Measurements from ENCODE around the gene FOXK1.
A peak's percentile ranks its signal among the peaks of the same experiment; 100 is the strongest.
"Not testable (repeated sequence)": the region's sequence is repeated elsewhere in the genome, so short reads cannot be mapped to it uniquely, and the experiment has no call there.

The FOXK1 gene

DNA sequence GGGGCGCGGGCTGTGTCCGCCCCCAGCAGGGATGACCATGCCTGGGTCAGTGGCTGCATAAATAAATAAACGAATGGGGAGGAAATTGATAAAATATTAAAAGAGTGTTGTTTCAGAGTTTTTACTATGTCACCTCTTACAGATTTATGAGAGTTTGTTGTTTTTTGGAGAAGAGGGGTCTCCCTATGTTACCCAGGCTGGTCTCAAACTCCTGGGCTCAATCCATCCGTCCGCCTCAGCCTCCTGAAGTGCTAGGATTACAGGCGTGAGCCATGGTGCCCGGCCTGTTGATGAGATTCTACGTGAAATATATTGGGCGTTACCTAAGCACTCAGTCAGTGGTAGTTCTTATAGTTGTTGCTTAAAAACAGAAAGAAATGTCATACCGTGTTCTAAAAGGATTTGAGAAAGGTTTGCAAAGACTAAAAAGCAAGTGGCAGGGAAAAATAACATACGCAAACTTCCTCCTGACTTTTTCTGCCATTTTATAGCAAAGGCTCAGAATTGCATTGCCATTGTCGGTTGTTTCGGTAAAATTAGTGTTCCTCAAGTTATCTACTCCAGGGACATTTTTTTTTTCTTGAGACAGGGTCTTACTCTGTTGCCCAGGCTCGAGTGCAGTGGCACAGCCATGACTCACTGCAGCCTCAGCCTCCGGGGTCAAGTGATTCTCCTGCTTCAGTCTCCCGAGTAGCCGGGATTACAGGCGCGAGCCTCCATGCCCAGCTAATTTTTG is 39.5 kb upstream of the FOXK1 start:
- H3K27me3 ChIP-seq (ENCODE audit: insufficient read depth, poor library complexity, severe bottlenecking): no peaks in the 10 kb centered on the region
- DNase-seq (ENCODE audit: low read depth in 1 of 2, low spot score in 1 of 2): no peak
- no peak for TF ChIP-seq POLR2AphosphoS5 (IDR thresholded peaks at IDR 0.05; ENCODE audit: low read depth)
- TF ChIP-seq SPI1 (IDR thresholded peaks at IDR 0.05; ENCODE audit: borderline replicate concordance, low read depth): no peak
- TF ChIP-seq GABPA (IDR thresholded peaks at IDR 0.05; ENCODE audit: low read depth): no peak
- TF ChIP-seq, protein P1, sequence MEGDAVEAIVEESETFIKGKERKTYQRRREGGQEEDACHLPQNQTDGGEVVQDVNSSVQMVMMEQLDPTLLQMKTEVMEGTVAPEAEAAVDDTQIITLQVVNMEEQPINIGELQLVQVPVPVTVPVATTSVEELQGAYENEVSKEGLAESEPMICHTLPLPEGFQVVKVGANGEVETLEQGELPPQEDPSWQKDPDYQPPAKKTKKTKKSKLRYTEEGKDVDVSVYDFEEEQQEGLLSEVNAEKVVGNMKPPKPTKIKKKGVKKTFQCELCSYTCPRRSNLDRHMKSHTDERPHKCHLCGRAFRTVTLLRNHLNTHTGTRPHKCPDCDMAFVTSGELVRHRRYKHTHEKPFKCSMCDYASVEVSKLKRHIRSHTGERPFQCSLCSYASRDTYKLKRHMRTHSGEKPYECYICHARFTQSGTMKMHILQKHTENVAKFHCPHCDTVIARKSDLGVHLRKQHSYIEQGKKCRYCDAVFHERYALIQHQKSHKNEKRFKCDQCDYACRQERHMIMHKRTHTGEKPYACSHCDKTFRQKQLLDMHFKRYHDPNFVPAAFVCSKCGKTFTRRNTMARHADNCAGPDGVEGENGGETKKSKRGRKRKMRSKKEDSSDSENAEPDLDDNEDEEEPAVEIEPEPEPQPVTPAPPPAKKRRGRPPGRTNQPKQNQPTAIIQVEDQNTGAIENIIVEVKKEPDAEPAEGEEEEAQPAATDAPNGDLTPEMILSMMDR (IDR thresholded peaks at IDR 0.05; ENCODE audit: insufficient read depth, low read length): no peak
- TF ChIP-seq, protein P2, sequence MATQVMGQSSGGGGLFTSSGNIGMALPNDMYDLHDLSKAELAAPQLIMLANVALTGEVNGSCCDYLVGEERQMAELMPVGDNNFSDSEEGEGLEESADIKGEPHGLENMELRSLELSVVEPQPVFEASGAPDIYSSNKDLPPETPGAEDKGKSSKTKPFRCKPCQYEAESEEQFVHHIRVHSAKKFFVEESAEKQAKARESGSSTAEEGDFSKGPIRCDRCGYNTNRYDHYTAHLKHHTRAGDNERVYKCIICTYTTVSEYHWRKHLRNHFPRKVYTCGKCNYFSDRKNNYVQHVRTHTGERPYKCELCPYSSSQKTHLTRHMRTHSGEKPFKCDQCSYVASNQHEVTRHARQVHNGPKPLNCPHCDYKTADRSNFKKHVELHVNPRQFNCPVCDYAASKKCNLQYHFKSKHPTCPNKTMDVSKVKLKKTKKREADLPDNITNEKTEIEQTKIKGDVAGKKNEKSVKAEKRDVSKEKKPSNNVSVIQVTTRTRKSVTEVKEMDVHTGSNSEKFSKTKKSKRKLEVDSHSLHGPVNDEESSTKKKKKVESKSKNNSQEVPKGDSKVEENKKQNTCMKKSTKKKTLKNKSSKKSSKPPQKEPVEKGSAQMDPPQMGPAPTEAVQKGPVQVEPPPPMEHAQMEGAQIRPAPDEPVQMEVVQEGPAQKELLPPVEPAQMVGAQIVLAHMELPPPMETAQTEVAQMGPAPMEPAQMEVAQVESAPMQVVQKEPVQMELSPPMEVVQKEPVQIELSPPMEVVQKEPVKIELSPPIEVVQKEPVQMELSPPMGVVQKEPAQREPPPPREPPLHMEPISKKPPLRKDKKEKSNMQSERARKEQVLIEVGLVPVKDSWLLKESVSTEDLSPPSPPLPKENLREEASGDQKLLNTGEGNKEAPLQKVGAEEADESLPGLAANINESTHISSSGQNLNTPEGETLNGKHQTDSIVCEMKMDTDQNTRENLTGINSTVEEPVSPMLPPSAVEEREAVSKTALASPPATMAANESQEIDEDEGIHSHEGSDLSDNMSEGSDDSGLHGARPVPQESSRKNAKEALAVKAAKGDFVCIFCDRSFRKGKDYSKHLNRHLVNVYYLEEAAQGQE (IDR thresholded peaks at IDR 0.05; ENCODE audit: insufficient replicate concordance, low read depth): no peak
- H3K27ac ChIP-seq (replicated peaks): peak overlapping the region; percentile 92
- H3K4me3 ChIP-seq (replicated peaks; ENCODE audit: insufficient read depth, low read length): peak overlapping the region; percentile 54

DNA sequence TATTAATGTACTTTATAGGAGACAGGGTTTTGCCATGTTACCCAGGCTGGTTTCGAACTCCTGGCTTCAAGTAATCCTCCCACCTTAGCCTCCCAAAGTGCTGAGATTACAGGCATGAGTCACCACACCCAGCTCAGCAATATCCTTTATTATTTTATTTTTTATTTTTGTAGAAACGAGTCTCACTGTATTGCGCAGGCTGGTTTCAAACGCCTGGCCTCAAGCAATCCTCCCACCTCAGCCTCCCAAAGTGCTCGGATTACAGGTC is 39.0 kb upstream of the FOXK1 start:
- DNase-seq (ENCODE audit: low read depth in 1 of 2, low spot score in 1 of 2); H3K27me3 ChIP-seq (ENCODE audit: insufficient read depth, poor library complexity, severe bottlenecking); H3K27ac ChIP-seq (replicated peaks); H3K4me3 ChIP-seq (replicated peaks; ENCODE audit: insufficient read depth, low read length): not testable (repeated sequence)

DNA sequence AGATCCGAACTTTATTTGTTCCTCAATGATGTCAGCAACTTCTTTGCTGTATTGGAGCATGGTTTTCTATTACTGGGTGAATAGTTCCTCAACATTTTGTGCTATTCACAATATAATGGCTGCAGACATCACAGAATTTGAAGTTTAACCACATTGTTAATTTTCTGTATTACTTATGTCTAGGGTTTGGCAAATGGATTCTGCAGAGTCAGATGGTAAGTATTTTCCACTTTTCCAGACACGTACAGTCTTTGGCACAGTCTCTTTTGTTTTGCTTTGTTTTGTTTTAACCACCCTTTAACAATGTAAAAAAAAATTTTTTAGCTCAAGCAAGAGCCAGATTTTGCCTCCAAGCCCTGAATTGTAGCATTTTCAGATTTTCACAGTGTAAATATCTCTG is 36.8 kb upstream of the FOXK1 start:
- Histone ChIP-seq H3K27ac (replicated peaks) (no peak overlapping the region), H3K4me3 (replicated peaks; ENCODE audit: insufficient read depth, low read length) (no peak overlapping the region), H3K27me3 (ENCODE audit: insufficient read depth, poor library complexity, severe bottlenecking) (no peaks in the 10 kb centered on the region)
- DNase-seq (ENCODE audit: low read depth in 1 of 2, low spot score in 1 of 2): no peak
- TF ChIP-seq SPI1 (IDR thresholded peaks at IDR 0.05; ENCODE audit: borderline replicate concordance, low read depth) (no peak), GABPA (IDR thresholded peaks at IDR 0.05; ENCODE audit: low read depth) (no peak), POLR2AphosphoS5 (IDR thresholded peaks at IDR 0.05; ENCODE audit: low read depth) (no peak)
- TF ChIP-seq, protein P1 (IDR thresholded peaks at IDR 0.05; ENCODE audit: insufficient read depth, low read length): no peak
- TF ChIP-seq, protein P2 (IDR thresholded peaks at IDR 0.05; ENCODE audit: insufficient replicate concordance, low read depth): no peak

DNA sequence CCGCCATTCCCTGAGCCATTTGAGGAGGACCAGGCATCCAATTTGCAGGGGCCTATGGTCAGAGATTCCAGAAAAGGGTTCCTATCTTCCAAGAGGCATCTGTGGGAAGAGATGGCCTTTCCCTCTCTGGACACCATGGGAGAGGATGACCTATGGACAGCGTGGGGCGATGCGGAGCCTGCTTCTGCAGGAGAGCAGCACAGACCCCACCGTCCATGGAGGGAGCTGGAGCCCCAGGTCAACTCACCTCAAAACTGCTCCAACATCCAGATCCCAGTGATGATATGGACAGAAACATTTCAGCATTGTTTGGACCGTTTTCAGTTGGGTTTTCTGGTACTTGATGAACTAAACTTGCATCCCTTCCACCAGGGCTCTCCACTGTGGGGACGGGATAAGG is 34.0 kb upstream of the FOXK1 start:
- Histone ChIP-seq H3K27me3 (ENCODE audit: insufficient read depth, poor library complexity, severe bottlenecking) (no peaks in the 10 kb centered on the region), H3K4me3 (replicated peaks; ENCODE audit: insufficient read depth, low read length) (no peak overlapping the region), H3K27ac (replicated peaks) (no peak overlapping the region)
- no peak for DNase-seq (ENCODE audit: low read depth in 1 of 2, low spot score in 1 of 2)
- no peak for TF ChIP-seq SPI1 (IDR thresholded peaks at IDR 0.05; ENCODE audit: borderline replicate concordance, low read depth)
- TF ChIP-seq, protein P1 (IDR thresholded peaks at IDR 0.05; ENCODE audit: insufficient read depth, low read length): no peak
- TF ChIP-seq, protein P2 (IDR thresholded peaks at IDR 0.05; ENCODE audit: insufficient replicate concordance, low read depth): no peak
- no peak for TF ChIP-seq GABPA (IDR thresholded peaks at IDR 0.05; ENCODE audit: low read depth)
- no peak for TF ChIP-seq POLR2AphosphoS5 (IDR thresholded peaks at IDR 0.05; ENCODE audit: low read depth)
